ENCODE data around the gene LOXL1.

Gene LOXL1

DNA sequence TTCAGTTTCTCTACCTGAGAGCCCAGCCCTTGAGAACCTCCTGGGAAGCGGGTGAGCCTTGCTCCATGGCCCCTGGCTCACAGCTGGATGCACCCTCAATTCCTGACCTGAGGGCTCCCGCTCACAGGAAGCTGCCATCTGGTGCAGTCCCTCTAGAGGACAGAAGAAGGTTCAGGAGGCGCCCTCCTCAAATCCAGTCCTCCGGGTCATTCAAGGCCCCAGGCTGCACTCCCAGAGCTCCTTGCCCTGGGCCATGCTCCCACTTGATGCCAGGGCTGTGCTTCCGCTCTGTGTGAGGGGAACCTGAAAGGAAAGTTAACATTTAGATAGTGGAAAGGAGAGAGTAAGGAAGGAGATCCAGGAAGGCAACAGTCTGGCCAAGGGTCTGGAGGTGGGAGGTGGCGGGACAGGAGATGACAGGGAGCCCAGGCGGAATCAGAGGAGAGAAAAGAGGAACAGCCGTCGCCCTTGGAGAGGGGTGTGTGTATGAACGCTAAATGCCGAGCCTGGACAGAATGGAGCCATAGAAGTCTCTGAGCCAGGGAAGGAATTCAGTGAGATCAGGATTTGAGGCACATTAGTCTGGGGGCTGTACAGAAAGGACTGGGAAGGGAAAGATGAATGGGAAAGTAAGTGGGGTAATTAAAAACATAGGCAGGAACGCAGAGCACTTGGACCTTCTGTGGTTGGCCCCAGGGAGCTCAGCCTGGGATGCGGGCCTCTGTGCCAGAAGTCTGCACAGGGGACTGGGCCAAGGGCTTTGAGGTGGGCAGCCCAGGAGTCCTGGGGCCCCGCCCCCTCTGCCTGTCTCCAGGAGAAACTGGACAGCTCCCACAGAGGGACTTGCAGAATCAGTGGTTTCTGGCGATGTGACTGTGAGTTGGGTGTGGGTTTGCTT lies 26.8 kb upstream of the LOXL1 start:
- DNase-seq (ENCODE audit: low spot score): no peak

DNA sequence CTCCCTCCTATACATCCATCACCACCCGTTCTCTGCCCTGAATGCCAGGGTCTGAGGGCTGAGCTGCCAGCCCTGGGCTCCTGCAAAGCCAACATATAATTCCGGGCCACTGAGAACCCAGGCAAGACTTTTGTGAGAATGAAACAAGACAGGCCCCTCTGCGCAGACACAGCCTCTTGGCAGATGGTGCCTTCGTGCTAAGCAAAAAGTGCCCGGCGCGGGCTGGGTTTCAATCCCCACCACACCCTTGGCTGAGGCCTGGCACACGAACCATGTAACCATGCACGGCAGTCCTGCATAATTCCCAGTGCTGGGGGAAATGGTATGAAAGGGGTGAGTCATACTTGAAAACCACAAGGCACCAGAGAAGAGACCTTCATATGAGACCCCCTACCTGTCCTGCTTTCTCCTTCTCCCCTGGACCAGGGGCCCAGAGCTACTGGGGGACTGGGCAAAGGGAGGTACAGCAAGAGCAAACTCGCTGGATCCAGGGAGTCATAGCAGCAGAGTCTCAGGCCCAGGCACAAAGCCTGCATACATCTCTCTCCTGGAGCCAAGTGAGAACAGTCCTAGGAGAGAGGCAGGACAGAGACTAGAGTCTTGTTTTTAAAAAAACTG lies 26.1 kb upstream of the LOXL1 start:
- DNase-seq (ENCODE audit: low spot score): no peak

DNA sequence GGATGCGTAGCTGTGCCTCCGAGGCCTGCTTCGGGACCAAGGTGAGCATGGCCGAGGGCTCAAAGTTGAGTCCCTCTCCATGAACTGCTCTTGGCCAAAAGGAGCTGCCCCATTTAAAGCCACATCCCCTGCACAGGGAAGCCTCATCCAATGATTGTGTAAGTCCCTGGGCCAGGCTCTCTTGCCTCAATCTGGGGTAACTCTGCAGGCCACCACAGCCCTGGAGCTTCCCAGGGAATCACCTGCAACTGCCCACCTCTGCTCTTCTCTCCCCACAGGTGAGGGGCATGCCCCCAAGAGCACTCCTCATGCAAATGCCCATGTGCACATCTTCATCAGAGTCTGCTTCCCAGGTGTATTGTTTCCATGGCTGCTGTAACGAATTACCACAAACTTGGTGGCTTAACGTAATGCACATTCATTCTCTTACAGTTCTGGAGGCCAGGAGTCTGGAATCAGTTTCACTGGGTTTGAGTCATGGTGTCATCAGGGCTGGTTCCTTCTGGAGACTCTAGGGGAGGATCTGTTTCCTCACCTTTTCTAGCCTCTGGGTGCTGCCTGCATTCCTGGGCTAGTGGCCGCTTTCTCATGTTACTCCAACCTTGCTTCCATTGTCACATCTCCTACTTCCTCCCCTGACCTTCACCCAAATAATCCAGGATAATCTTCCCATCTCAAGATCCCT lies 25.0 kb upstream of the LOXL1 start:
- DNase-seq (ENCODE audit: low spot score): no peak

DNA sequence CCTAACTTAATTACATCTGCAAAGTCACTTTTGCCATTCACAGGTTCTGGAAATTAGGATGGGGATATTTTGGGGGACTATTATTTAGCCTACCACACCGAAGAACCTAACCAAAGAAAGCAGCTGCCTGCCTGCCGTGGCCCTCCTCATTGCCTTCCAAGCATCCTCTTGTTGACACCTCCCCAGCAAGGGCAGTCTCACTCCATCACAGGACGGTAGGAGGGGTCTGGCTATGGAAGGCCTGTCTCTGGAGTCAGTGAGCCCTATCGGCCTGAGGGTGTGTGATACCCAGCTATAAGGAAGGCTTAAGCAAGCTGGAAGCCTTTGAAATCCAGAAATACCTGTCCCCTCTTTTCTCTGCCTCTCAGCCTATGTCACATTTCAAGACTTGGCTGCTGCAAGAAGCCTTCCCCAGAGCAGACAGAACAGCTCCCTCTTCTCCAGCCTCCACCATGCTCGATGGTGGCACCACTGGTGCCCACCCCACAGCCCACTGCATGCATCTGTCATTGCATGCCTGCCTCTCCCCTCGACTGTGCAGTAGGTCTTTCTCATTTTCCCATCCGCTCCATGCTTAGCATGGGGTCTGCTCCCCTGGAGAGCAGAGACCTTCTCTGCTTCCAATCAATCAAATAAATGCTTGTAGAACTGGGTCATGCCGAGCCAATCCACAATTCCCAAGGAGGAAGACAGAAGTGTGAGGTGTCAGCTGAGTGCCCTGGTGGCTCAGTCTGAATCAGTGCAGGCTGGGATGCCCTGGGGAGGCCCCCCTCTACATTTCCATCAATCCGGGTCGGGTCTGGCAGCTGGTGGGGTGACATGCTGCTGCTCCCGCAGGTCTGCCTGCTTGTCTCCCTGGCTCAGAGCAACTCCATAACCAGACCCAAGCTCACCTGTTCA lies 23.9 kb upstream of the LOXL1 start:
- DNase-seq (ENCODE audit: low spot score): no peak

DNA sequence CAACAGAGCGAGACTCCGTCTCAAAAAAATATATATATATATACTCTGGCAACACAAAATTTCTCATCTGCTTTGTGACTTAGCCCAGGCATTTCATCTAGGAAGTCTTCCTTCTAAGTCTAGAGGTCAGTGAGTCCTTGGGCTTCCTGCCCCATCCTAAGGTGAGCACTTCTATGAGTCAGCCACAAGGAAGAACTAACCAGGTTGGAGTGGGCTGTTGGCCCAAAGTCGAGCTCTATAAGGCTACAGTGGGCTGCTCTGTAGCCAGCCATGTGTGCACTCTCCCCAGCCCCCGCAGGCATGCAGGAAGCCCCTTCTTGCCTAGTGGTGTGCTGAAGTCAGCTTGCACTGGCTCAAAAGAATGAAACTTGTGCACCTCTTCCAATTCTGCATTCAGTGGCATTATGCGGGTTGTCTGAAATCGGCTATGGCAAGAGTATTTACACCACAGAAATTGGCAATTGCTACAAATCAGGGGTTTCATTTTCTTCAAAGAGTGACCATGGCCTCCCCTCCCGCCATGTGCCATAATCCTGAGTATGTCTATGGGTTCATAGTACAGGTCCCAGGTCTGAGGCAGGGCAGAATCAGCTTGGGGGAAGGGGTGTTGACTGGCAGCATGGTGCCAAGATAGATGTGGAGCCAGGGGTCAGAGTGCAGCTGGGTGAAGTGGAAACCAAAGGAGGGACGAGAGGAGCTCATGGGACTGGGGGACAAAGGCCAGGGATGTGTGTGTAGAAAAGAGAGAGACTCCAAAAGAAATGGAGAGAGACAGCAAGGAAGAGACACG lies 22.0 kb upstream of the LOXL1 start:
- no peak for DNase-seq (ENCODE audit: low spot score)

GRCh38 chr15:73905225-73905827 lies 20.9 kb upstream of the LOXL1 start:
- no peak for DNase-seq (ENCODE audit: low spot score)

DNA sequence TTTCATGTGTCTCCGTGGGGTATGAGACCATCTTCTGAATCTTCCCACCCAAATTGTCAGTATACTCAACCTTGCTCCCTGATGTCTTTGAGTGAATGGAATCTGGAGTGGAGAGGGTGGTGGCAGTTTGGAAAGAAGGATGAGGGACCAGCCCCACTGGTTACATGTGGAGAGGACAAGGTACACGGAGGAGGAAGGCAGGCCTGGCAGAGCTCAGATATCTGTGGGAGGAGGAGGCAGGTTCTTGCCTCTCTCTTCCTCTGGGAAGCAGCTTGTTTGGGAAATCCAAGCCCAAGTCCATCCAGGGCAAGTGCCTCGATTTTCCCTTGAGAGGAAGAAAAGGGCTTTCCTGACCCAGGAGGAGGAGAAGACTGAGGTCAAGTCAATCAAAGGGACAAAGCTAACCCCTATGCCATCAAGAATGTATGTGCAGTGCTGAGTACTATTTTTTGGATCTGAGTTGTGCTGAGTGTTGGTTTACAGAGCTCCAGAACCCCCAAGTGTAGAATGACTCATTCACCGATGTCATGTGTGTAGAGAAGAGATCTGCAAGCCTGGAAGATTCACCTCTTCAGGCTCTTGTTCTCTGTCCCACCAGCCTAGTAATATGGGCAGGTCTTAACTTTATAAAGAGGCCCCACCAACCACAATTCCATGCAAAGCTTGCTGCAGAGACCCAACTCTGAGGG lies 19.8 kb upstream of the LOXL1 start:
- no peak for DNase-seq (ENCODE audit: low spot score)

- no peak for DNase-seq (ENCODE audit: low spot score)
Observed at GRCh38 chr15:73907035-73907408, 19.2 kb upstream of the LOXL1 start.

GRCh38 chr15:73908030-73908821 lies 18.0 kb upstream of the LOXL1 start:
- peak; percentile 51 for DNase-seq (ENCODE audit: low spot score)

- no peak for DNase-seq (ENCODE audit: low spot score)
Observed at GRCh38 chr15:73908822-73909122, 17.5 kb upstream of the LOXL1 start.

GRCh38 chr15:73909651-73910050 lies 16.6 kb upstream of the LOXL1 start:
- no peak for DNase-seq (ENCODE audit: low spot score)

GRCh38 chr15:73910522-73911303 lies 15.5 kb upstream of the LOXL1 start:
- no peak for DNase-seq (ENCODE audit: low spot score)

GRCh38 chr15:73912030-73912596 lies 14.1 kb upstream of the LOXL1 start:
- no peak for DNase-seq (ENCODE audit: low spot score)

- no peak for DNase-seq (ENCODE audit: low spot score)
Observed at GRCh38 chr15:73914145-73914544, 12.1 kb upstream of the LOXL1 start.

GRCh38 chr15:73915082-73915481 lies 11.2 kb upstream of the LOXL1 start:
- no peak for DNase-seq (ENCODE audit: low spot score)

DNA sequence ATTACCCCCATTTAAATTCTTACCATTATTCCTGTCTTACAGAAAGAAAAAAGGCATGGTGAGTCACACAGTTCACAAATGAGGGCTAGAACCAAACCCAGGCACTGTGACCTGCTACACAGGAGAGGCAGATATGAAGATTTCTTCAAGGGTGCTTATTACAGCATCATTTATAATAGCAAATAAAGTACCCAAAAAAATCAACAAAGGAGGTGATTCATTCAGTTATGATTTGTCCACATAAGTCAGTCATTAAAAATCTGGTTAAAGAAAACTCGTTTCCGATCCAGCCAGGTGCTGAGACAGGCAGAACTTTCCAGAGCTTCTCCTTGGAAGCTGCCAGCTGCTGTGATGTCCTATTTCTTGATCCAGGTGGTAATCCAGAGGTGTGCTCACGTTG lies 7.5 kb upstream of the LOXL1 start:
- no peak for DNase-seq (ENCODE audit: low spot score)

GRCh38 chr15:73919706-73920105 lies 6.6 kb upstream of the LOXL1 start:
- DNase-seq (ENCODE audit: low spot score): no peak

GRCh38 chr15:73921254-73921925 lies 4.9 kb upstream of the LOXL1 start:
- no peak for DNase-seq (ENCODE audit: low spot score)

Measured in globus pallidus (tissue), 1 donor.